HEK293T (cell line): ENCODE results near the gene ZNF577.

ENCODE experiments used
- ARNT ChIP-seq: fragments of 450-650 bp; IDR thresholded peaks from 2 replicates; pipeline ENCODE4 v1.6.1; 2017; ENCODE audit warnings: mild to moderate bottlenecking
- BHLHE40 ChIP-seq: fragments of 450-650 bp; IDR thresholded peaks from 2 replicates; pipeline ENCODE4 v1.6.1; 2016; ENCODE audit warnings: mild to moderate bottlenecking, moderate library complexity, borderline replicate concordance
- CTBP1 ChIP-seq: fragments of 450-650 bp; IDR thresholded peaks from 2 replicates; pipeline ENCODE4 v1.6.1; 2016; ENCODE audit warnings: borderline replicate concordance
- ELF4 ChIP-seq: fragments of 450-650 bp; IDR thresholded peaks from 2 replicates; pipeline ENCODE4 v1.6.1; 2017; ENCODE audit warnings: antibody characterized with exemption
- FOXK2 ChIP-seq: fragments of 450-650 bp; IDR thresholded peaks from 2 replicates; pipeline ENCODE4 v1.6.1; 2016; ENCODE audit warnings: mild to moderate bottlenecking
- FOXM1 ChIP-seq: fragments of 450-650 bp; IDR thresholded peaks from 2 replicates; pipeline ENCODE4 v1.6.1; 2017; ENCODE audit warnings: mild to moderate bottlenecking, borderline replicate concordance
- HDGF ChIP-seq: fragments of 450-650 bp; IDR thresholded peaks from 2 replicates; pipeline ENCODE4 v1.6.1; 2017; ENCODE audit warnings: antibody characterized with exemption, borderline replicate concordance
- PKNOX1 ChIP-seq: fragments of 450-650 bp; IDR thresholded peaks from 2 replicates; pipeline ENCODE4 v1.6.1; 2016
- SP1 ChIP-seq: fragments of 450-650 bp; IDR thresholded peaks from 2 replicates; pipeline ENCODE4 v1.6.1; 2017
- SUZ12 ChIP-seq: fragments of 450-650 bp; IDR thresholded peaks from 2 replicates; pipeline ENCODE4 v1.6.1; 2016; ENCODE audit warnings: mild to moderate bottlenecking
- TARDBP ChIP-seq: fragments of 450-650 bp; IDR thresholded peaks from 2 replicates; pipeline ENCODE4 v1.6.1; 2016

GRCh38 chr19:51884713-51885112 is 3.0 kb downstream of the ZNF577 start:
- no peak for TF ChIP-seq SP1
- TF ChIP-seq BHLHE40: no peak
- TF ChIP-seq ARNT: no peak
- no peak for TF ChIP-seq SUZ12
- no peak for TF ChIP-seq HDGF
- no peak for TF ChIP-seq CTBP1
- TF ChIP-seq TARDBP: no peak
- TF ChIP-seq FOXM1: no peak
- TF ChIP-seq FOXK2: no peak
- no peak for TF ChIP-seq ELF4
- TF ChIP-seq PKNOX1: no peak
